ENCODE measurements around the gene SUMO2. TPM values are rescaled to one million over a fixed set of nuclear protein-coding genes. Genes with fewer than 3 reads are reported as not detected.
"Not testable (repeated sequence)": the region's sequence is repeated elsewhere in the genome, so short reads cannot be mapped to it uniquely, and the experiment has no call there.

Gene SUMO2
- 200 TPM for total RNA-seq
- long read RNA-seq, transcript SUMO2-202 (4 exons, 3,190 nt): major isoform, 183 of 194 reads
- long read RNA-seq, partial matches to known transcripts: 2 of 194 reads
- long read RNA-seq, other reads (novel, unspliced or antisense): 6 of 194 reads

DNA sequence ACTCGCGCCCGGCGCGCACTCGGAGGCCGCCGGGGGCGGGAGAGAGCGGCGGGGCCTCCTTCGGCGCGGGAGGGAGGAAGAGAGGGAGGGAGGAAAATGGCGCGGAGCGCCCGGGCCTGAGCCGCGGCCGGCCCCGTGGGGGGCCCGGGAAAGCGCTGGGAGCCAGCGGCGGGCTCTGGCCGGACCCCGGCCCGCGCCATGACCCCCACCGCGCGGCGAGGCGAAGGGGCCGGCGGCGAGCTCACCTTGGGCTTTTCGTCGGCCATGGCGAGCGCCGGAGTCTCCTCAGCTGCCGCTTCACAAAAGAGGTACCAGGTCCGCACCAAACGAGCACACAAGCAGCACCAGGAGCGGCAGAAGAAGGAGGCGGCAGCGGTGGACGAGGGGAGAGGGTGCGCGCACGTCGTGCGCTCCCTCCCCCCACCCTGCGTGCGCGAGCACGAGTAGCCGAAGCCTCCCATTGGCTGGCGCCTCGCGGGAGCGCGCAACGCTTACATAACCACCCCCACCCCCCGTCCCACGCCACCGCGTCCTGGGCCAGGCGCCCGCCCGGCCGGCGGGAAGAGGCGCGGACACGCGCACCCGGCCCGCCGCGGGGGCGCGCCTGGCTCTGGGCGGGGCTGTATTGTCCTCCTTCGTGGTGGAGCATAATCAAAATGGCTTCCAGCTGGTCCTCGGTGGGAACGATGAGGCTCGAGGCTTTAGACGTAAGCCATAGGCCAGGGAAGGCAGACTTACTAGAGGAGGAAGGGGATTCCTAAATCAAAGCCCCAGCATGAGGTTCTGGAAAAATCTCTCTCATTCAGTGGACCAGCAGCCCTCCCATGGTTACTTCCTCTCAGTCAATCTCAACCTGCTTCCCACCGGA, at the start of gene SUMO2:
SUMO2 (minus strand) TSS at position 391 of the 868 bp plus-strand sequence; CDS start at position 266, 125 bp downstream.
- DNase-seq (peak; percentile 97), ATAC-seq (ENCODE audit: poor library complexity) (peak; percentile 96)
- intact Hi-C loops (cut with DNase I): no loop called here

DNA sequence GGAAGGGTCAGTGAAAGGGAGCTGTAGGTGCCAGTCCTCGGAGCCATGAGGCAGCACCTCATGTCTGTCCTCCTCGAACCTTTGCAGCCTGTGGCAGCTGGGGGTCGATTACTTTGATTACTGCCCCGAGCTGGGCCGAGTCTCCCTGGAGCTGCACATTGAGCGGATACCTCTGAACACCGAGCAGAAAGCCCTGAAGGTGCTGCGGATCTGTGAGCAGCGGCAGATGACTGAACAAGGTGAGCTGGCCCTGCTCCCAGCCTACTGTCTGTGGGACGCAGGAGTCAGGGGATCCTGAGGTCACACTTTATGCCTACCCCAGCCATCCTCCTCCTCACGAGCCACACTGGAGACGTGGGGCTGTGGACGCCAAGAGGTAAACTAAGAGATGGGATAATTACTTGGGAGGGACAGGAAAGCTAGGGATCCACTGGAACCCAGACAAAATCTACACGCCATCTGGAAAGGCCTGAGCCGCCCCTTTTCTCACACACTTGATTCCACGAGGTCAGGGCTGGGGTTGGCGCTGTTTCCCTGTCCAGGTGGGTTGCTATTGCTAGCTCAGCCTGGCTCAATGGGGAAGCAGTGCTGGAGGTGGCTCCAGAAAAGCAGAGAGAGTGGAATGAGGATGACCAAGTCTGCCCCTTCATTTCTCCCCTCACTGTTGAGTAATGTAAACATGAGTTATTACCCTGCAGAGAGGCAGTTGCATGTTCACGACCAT, 49.1 kb upstream of the SUMO2 start:
- no peak for DNase-seq
- ATAC-seq (ENCODE audit: poor library complexity): no peak
- intact Hi-C loops (cut with DNase I): no loop called here

DNA sequence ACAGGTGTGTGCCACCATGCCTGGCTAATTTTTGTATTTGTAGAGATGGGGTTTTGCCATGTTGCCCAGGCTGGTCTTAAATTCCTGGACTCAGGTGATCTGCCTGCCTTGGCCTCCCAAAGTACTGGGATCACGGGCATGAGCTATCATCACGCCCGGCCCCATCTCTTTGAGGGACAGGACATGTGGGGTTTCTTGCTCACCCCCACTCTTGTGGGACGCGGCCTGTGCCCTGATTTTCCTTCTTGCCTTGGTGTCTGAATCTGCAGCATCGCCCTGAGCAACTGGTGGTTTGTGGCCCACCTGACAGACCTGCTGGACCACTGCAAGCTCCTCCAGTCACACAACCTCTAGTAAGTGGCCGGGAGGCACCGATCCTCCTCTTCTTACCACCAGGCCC, 48.3 kb upstream of the SUMO2 start:
- no peak for DNase-seq
- intact Hi-C loops (cut with DNase I): no loop called here
- ATAC-seq (ENCODE audit: poor library complexity): no peak

GRCh38 chr17:75228847-75229246, 46.1 kb upstream of the SUMO2 start:
- intact Hi-C loops (cut with DNase I): no loop called here
- DNase-seq: no peak
- peak; percentile 47 for ATAC-seq (ENCODE audit: poor library complexity)

GRCh38 chr17:75228305-75228704, 45.5 kb upstream of the SUMO2 start:
- intact Hi-C loops (cut with DNase I): no loop called here
- no peak for DNase-seq
- ATAC-seq (ENCODE audit: poor library complexity): peak; percentile 66

- intact Hi-C loops (cut with DNase I): no loop called here
- DNase-seq: no peak
- ATAC-seq (ENCODE audit: poor library complexity): no peak
Observed at GRCh38 chr17:75227729-75228128, 45.0 kb upstream of the SUMO2 start.

GRCh38 chr17:75225016-75225415, 42.3 kb upstream of the SUMO2 start:
- DNase-seq (no peak), ATAC-seq (ENCODE audit: poor library complexity) (no peak)
- intact Hi-C loops (cut with DNase I): no loop called here

GRCh38 chr17:75219815-75220214, 37.1 kb upstream of the SUMO2 start:
- intact Hi-C loops (cut with DNase I): no loop called here
- no peak for ATAC-seq (ENCODE audit: poor library complexity)
- DNase-seq: no peak

DNA sequence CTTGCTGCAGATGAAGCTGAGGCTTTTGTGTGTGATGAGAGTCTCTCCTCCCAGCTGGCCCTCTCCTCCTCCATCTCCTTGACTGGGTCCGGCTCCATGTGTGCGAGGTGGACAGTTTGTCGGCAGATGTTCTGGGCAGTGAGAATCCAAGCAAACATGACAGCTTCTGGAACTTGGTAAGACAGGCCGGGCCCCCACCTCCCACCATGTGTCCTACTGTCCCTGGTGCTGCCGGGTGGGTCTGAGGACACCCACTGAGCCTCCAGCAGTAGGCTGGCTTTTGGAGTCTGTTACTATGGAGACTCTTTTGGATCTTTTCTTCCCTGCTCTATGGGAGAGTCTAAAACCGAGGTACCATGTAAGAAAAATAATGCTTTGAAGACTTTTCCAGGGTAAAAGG, 35.4 kb upstream of the SUMO2 start:
- ATAC-seq (ENCODE audit: poor library complexity): no peak
- DNase-seq: no peak
- intact Hi-C loops (cut with DNase I): no loop called here

DNA sequence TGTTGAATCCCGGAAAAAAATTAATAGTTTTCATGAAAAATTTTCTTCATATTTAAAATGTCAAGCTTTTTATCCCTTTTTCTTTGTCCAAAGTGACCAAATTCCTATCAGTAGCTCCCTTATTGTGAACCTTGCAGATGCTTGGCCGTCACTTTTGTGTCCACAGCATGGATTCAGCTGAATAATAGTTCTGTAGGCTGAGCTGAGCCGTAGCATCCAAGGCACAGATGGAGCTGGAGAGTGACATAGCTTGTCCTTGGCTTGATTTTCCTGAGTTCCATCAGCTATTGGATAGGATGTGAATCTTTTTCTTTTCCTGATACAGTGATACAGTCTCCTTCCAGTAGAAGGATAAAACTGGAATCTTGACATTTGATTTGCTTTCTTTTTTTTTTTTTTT, 26.3 kb upstream of the SUMO2 start:
- ATAC-seq (ENCODE audit: poor library complexity): no peak
- intact Hi-C loops (cut with DNase I): loop anchor here (10.0 kb wide), 1 partner anchor 94 kb away; no protein-coding TSS in a partner anchor
- no peak for DNase-seq

DNA sequence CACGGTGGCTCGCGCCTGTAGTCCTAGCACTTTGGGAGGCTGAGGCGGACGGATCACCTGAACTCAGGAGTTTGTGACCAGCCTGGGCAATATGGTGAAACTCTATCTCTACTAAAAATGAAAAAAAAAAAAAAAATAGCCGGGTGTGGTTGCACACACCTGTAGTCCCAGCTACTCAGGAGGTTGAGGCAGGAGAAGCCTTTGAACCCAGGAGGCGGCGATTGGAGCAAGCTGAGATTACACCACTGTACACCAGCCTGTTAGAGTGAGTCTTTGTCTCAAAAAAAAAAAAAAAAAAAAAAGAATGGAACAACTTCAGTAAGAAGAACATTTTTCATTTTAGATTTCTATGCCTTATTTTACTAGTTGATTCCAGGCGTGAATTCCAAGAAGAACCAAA, 25.4 kb upstream of the SUMO2 start:
- no peak for DNase-seq
- no peak for ATAC-seq (ENCODE audit: poor library complexity)
- intact Hi-C loops (cut with DNase I): loop anchor here (10.0 kb wide), 1 partner anchor 93 kb away; no protein-coding TSS in a partner anchor

- intact Hi-C loops (cut with DNase I): loop anchor here (10.0 kb wide), 1 partner anchor 93 kb away; no protein-coding TSS in a partner anchor
- DNase-seq (no peak), ATAC-seq (ENCODE audit: poor library complexity) (no peak)
Observed at GRCh38 chr17:75207760-75208159, 25.0 kb upstream of the SUMO2 start.

DNA sequence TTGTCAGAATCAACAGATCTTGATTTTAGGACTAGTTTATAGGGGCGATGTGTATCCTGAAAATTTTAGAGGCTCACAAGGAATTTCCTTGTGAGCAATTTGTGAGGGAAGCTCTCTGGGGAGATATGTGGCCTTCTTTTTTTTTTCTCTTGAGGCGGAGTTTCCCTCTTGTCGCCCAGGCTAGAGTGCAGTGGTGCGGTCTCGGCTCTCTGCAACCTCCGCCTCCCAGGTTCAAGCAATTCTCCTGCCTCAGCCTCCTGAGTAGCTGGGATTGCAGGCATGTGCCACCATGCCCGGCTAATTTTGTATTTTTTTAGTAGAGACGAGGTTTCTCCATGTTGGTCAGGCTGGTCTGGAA, 24.3 kb upstream of the SUMO2 start:
- intact Hi-C loops (cut with DNase I): loop anchor here (10.0 kb wide), 1 partner anchor 92 kb away; no protein-coding TSS in a partner anchor
- ATAC-seq (ENCODE audit: poor library complexity); DNase-seq: not testable (repeated sequence)

- peak; percentile 2 for ATAC-seq (ENCODE audit: poor library complexity)
- DNase-seq: no peak
- intact Hi-C loops (cut with DNase I): loop anchor here (10.0 kb wide), 1 partner anchor 91 kb away; no protein-coding TSS in a partner anchor
Observed at GRCh38 chr17:75205793-75206163, 23.0 kb upstream of the SUMO2 start.

- DNase-seq (peak; percentile 96), ATAC-seq (ENCODE audit: poor library complexity) (peak; percentile 97)
- intact Hi-C loops (cut with DNase I): loop anchor here (10.0 kb wide), 1 partner anchor 90 kb away; no protein-coding TSS in a partner anchor
Observed at GRCh38 chr17:75205037-75205792, 22.5 kb upstream of the SUMO2 start, which contains the start of gene NUP85. NUP85 (plus strand) TSS chr17:75205679; CDS start chr17:75205762, 83 bp downstream.

DNA sequence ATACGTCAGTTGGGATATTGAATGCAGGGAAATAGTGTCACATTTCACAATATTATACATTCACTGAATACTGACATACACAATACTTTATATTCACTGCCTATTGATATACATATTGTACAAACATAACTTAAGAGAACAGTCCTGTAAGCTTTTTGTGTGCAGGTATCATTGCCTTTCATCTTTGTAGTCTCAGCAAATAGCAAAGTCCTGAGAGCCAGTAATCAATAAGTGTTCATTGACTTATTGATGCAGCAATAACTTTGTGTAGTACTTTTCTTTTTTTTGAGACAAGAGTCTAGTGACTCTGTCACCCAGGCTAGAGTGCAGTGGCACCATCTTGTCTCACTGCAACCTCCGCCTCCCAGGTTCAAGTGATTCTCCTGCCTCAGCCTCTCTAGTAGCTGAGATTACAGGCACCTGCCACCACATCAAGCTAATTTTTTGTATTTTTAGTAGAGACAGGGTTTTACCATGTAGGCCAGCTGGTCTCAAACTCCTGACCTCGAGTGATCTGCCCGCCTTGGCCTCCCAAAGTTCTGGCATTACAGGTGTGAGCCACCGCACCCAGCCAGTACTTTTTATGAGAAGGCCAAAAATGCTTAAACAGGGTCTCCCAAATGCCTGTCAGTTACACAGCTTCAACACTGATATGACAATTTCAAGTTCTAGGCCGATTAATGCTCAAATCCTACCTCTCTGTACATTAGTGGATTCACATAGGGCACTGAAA, 17.3 kb upstream of the SUMO2 start:
- DNase-seq (no peak), ATAC-seq (ENCODE audit: poor library complexity) (no peak)
- intact Hi-C loops (cut with DNase I): loop anchor here (2.0 to 10.0 kb wide), 2 partner anchors 85 to 239 kb away; no protein-coding TSS in a partner anchor

GRCh38 chr17:75194879-75195278, 12.1 kb upstream of the SUMO2 start:
- ATAC-seq (ENCODE audit: poor library complexity): no peak
- DNase-seq: no peak
- intact Hi-C loops (cut with DNase I): no loop called here

DNA sequence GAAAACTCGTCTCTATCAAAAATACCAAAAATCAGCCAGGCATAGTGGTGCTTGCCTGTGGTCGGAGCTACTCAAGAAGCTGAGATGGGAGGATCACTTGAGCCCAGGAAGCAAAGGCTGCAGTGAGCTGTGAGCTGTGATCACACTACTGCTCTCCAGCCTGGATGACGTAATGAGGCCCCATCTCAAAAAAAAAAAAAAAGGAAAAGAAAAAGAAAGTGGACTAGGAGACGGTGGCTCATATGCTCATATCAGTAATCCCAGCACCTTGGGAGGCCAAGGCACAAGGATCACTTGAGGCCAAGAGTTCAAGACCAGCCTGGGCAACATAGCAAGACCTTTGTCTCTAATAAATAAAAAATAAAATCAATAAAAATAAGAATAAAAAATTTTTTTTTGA, 8.8 kb upstream of the SUMO2 start:
- intact Hi-C loops (cut with DNase I): no loop called here
- no peak for ATAC-seq (ENCODE audit: poor library complexity)

More for the DNA sequence above, 8.8 kb upstream of the SUMO2 start:
- DNase-seq: no peak
